Dedifferentiated amniotic fluid mesenchymal stem cell (primary cell): ENCODE data around the gene ADAMTS16.
"Not testable (repeated sequence)": the region's sequence is repeated elsewhere in the genome, so short reads cannot be mapped to it uniquely, and the experiment has no call there.

ENCODE experiments used
- DNase-seq: peaks from one replicate; pipeline ENCODE4 v3.0.0-alpha.2; 2016; ENCODE audit errors: extremely low spot score

Gene ADAMTS16

GRCh38 chr5:5139777-5140478, at the start of gene ADAMTS16:
Gene ADAMTS16, plus strand, starts transcription at chr5:5140330. Its CDS starts 138 bp downstream, at chr5:5140468.
- no peak for DNase-seq

DNA sequence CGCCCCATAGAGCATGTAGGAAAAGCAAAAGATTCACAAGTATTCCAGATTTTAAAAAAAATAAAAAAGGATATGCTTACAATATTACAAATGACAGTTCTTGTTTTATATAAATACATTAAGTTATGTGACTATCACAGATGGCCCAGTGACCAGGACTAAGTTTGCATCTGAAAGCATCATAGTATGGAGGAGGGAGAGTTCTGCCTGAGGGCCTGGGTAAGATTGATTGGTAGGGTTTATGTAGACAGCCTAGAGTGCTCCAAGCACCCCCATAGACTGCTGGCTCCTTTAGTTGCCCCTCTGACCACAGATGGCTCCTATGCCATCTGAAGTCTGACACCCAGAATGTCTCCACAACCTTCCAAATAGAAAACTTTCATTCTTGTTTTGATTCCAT, 48.0 kb upstream of the ADAMTS16 start:
- no peak for DNase-seq

- no peak for DNase-seq
Measured at GRCh38 chr5:5100635-5101034, 39.5 kb upstream of the ADAMTS16 start.

- DNase-seq, result no peak
Measured at GRCh38 chr5:5101676-5102075, 38.5 kb upstream of the ADAMTS16 start.

DNA sequence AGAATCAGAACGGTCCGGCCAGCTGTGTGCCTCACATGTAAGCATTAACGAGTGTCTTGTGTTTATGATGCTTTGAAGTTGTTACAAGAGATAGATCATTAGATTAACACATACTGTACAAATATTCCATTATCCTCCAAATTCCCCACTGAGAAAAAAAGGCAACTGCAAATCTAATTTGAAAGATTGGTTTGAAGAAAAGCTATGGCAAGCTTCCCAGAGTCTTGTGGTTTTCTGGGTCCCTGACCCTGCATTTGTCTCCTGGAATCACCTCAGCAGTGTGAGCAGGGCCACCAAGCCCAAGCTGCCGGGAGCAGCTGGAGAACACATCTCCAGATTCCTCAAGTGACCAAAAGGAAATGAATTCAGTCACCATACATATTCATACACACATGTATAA, 36.9 kb upstream of the ADAMTS16 start:
- no peak for DNase-seq

- DNase-seq, result no peak
Measured at GRCh38 chr5:5104550-5104949, 35.6 kb upstream of the ADAMTS16 start.

- no peak for DNase-seq
Measured at GRCh38 chr5:5105531-5105930, 34.6 kb upstream of the ADAMTS16 start.

GRCh38 chr5:5116956-5117355, 23.2 kb upstream of the ADAMTS16 start:
- DNase-seq, result no peak

- no peak for DNase-seq
Measured at GRCh38 chr5:5122776-5123175, 17.4 kb upstream of the ADAMTS16 start.

- DNase-seq, result no peak
Measured at GRCh38 chr5:5124231-5124630, 15.9 kb upstream of the ADAMTS16 start.

DNA sequence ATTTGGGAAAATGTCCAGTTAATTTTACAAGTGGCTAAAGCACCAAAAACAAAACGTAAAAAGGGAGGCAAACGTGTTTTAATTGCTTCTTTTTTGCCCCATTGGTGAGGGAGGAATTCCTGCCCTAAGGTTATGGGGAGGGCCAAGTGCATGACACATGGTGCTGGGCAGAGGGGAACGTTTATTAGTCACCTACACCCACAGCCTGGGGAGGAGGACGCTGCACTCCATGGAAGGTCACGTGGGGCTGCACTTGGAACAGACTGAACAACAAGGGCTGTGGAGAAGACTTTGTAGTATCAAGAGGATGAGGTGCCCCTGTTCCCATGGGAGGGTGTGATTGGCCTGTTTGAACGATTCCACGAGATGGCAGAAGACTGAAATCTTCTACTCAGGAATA, 13.7 kb upstream of the ADAMTS16 start:
- no peak for DNase-seq

DNA sequence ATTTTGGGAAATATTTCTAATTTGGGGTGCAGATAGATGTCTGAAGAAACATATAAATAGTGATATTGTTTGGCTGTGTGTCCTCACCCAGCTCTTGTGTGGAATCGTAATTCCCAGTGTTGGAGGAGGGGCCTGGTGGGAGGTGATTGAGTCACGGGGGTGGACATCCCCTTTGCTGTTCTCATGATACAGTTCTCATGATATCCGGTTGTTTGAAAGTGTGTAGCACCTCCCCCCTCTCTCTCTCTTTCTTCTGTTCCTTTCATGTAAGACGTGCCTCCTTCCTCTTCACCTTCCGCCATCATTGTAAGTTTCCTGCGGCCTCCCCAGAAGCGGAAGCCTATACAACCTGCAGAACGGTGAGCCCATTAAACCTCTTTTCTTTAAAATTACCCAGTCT, 11.4 kb upstream of the ADAMTS16 start:
- DNase-seq, result no peak

- no peak for DNase-seq
Measured at GRCh38 chr5:5132234-5132633, 7.9 kb upstream of the ADAMTS16 start.

GRCh38 chr5:5132693-5133295, 7.3 kb upstream of the ADAMTS16 start:
- DNase-seq, result no peak

DNA sequence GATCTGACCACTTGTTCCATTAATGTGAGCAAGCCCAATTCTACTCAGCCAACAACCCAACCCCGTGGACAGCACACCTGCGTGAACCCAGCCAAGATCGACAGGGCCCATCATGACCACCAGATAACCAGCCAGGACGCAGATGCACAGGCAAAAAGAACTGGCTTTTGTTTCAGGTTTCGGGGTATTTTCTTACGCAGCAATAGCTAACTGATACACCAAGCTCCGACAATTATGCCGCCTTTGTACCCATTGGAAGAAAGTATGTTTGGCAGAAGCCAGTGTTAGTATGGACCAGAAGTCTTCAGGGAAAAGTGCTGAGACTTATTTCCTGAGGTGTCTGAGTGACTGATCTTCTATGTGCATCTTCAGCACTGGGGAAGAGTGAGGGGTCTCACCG, 6.0 kb upstream of the ADAMTS16 start:
- no peak for DNase-seq

GRCh38 chr5:5135957-5136676, 4.0 kb upstream of the ADAMTS16 start:
- DNase-seq, result no peak

- DNase-seq, result not testable (repeated sequence)
Measured at GRCh38 chr5:5137851-5138250, 2.3 kb upstream of the ADAMTS16 start.

- no peak for DNase-seq
Measured at GRCh38 chr5:5139336-5139776, 774 bp upstream of the ADAMTS16 start.

DNA sequence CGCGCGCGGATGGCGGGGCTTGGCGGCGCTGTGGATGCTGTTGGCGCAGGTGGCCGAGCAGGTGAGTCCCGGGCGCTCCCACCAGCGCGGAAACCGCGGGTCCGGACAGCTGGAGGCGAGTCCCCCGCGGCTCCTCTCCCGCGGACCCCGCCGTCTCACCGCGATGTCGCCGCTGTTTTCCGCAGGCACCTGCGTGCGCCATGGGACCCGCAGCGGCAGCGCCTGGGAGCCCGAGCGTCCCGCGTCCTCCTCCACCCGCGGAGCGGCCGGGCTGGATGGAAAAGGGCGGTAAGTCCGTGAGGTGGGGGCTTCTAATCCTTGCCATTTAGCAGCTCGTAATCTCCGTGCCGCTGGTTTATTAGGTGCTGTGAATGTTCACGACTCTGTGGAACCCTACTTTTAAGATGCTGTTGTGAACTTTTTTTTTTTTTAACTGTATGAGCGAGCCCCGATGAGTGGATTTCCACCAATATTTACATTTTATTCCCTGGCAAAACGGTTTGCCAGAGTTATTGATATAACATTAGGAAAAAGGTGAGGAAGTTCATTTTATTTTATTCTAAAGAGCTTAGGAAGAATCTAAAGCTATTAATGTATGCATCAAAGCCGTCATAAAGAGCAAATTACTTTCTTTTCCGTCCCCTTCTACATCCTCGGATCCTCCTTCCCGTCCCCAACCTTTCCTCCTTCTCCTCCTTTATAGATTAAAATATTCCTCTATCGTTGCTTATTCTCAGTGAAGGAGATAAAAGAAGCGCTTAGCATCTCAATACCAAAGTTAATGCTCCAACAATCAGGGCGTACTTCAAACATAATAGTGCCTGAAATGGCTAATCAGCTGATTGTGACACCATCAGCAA, 579 bp downstream of the ADAMTS16 start:
- no peak for DNase-seq

GRCh38 chr5:5141339-5141599, 1.1 kb downstream of the ADAMTS16 start:
- no peak for DNase-seq

DNA sequence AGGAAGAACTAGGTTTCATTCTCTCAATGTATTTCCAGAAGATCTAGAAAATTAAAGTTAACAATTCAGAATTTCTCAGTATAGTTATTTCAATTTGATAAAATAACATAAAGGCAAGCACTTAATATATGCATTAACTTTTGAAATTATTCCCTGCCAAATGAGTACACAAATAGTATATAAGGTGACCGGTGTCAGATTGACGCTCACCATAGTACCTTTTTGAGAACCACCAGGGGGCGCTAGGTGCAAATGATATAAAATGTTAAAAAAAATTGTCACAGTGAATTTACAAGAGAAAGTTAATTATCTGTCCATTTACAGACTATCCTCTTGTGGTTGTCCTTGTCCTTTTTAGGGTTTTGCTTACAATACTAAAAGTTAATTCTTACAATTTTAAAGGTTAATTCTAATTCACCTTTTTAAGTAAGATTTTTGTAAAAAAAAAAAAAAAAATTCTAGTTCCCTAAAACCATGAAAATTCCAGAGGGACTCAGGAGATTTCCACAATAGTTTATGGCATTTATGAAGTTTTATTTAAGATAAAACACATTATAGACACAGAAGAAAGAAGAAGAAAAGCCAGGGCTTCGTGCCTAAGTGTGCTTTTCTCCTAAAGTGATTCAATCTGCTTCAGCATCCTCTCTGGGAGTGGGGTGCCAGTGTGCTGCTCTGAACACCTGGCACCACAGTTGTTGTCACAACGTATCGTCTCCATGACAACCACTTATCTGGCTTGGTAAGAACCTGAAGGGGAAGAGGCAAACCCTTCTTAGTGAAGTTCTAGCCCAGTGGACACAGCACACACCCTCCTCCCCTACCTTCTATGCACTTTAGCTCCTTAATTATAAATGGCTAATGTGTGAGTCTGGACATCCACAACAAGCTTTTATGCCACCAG, 1.7 kb downstream of the ADAMTS16 start:
- DNase-seq, result peak; percentile 50
